NCI-H82 (cell line): ENCODE results near the gene DNASE1L1.

Source experiments
- DNase-seq: peaks from one replicate; lab custom pipeline; 2025; lab: John Stamatoyannopoulos, UW

The DNASE1L1 gene

DNA sequence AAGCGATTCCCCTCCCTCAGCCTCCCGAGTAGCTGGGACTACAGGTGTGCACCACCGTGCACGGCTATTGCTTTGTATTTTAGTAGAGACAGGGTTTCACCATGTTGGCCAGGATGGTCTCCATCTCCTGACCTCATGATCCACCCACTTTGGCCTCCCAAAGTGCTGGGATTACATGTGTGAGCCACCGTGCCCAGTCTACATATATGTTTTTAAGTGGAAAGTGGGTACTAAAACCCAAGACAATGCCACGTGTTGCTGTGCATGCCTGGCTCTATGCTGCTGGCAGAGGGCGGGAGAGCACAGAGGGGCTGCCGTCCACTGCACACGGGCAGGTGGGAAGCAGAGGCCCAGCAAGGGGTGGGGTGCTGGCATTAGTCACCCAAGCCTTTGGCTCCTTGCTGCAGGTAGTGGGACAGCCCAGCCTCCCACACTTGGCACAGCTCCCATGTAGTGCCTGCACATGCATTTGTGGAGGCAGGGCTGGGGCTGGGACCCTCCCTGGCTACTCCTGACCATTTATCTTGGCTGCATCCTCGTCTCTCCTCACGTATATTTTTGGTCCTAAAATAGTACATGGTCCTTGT is 26.5 kb downstream of the DNASE1L1 start:
- no peak for DNase-seq

DNA sequence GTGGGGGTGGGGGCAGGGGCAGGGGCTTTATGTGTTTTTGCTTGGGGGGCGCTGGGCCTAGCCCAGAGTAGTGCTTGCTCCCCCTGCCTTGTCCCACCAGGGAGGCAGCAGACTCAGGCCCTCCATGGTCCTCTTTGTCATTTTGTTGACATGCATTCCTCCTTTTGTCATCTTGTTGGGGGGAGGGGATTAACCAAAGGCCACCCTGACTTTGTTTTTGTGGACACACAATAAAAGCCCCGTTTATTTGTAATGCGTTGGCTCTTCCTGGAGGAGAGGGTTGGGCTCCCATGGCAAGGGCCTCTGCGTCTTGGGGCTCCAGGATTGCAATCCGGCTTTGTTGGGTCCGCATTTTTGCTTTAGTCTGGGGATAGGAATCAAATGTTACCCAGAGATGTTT is 27.8 kb downstream of the DNASE1L1 start:
- no peak for DNase-seq

DNA sequence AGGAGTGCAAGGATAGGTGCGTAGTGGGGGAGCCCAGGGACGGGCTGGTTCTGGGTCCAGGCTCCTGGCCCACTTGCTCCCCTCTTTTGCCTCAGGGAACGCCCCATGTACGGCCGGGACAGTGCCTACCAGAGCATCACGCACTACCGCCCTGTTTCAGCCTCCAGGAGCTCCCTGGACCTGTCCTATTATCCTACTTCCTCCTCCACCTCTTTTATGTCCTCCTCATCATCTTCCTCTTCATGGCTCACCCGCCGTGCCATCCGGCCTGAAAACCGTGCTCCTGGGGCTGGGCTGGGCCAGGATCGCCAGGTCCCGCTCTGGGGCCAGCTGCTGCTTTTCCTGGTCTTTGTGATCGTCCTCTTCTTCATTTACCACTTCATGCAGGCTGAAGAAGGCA is 28.3 kb downstream of the DNASE1L1 start:
- DNase-seq = no peak

DNA sequence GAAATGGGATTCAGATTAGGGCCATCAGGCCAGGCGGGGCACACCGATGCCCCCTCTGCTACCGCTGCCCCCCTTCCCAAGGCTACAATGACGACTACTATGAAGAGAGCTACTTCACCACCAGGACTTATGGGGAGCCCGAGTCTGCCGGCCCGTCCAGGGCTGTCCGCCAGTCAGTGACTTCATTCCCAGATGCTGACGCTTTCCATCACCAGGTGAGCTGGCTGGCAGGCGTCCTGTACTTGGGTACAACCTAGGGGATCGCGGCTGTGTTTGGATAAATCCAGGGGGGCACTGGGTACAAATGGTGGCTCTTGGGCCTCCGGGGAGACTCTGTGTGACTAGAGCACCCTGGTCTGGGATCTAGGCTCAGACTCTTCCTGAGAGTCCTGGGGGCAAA is 28.9 kb downstream of the DNASE1L1 start:
- no peak for DNase-seq

DNA sequence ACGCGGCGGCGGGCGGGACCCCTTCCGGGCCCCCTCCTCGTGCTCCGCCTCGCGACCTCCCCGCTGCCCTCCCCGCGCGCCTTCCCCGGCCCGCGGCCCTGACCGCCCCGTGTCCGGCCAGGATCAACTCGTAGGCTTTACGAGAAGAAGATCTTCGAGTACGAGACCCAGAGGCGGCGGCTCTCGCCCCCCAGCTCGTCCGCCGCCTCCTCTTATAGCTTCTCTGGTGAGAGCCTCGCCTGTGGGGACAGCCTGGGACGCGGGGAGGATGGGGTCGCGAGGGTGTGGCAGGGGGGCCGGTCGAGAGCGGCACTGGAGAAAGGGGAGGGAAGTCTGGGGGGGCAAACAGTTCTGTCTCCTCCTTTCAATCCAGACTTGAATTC is 29.5 kb downstream of the DNASE1L1 start:
- DNase-seq = no peak

DNA sequence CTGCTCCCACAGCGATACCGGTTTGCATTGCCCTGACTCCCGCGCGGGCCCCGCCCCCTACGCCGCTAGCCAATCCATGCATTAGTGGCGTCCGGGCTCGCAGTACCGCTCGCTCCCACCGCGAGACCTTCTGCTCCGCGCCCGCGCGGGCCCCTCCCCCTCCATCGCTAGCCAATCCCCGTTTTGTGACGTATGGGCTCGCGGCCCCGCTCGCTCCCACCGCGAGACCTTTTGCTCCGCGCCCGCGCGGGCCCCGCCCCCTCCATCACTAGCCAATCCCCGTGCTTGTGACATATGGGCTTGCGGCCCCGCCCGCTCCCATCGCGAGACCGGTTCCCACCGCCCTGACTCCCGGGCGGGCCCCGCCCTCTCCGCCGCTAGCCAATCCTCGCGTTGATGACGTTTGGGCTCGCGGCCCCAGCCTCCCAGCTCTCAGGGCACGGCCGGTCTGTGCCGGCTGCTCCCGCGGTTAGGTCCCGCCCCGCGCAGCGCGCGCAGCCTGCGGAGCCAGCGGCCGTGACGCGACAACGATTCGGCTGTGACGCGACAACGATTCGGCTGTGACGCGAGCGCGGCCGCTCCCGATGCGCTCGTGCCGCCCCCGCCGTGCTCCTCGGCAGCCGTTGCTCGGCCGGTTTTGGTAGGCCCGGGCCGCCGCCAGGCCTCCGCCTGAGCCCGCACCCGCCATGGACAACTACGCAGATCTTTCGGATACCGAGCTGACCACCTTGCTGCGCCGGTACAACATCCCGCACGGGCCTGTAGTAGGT is 30.1 kb downstream of the DNASE1L1 start, which contains the start of gene EMD:
EMD (plus strand) TSS at position 497 of the 770 bp plus-strand sequence; CDS start at position 687, 190 bp downstream.
- peak; percentile 100 for DNase-seq

DNA sequence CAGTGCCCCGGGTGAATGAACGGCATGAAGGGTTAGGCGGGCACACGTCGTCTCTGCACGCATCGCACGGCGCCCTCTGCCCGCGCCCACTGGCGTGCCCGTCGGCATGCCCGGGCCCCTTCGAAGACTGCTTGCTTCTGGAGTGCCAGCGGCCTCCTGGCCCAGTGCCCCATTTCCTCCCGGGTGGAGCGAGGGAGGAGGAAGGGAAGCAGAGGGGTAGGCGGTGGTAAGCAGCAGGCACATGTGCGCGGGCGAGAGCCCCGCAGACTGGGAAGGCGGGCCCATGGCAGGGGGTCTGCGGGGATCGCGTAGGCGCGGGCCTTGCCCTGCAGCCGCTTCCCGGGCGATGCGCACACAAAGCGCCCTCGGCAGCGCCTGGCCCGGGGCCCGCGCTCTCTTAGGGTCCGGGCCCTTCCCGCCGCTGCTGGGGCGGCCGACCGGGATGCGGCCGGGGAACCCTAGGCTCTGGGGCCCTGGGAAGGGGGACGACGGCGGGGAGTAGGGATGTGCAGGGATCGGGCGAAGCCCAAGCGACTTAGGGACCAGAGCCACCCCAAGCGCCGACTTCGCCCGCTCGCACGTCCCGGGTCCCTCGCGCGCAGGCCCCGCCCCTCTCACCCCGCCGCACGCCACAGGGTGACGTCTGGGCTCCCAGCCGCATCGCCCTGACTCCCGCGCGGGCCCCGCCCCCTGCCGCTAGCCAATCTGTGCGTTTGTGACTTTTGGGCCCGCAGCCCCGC is 30.8 kb downstream of the DNASE1L1 start:
- DNase-seq = no peak

DNA sequence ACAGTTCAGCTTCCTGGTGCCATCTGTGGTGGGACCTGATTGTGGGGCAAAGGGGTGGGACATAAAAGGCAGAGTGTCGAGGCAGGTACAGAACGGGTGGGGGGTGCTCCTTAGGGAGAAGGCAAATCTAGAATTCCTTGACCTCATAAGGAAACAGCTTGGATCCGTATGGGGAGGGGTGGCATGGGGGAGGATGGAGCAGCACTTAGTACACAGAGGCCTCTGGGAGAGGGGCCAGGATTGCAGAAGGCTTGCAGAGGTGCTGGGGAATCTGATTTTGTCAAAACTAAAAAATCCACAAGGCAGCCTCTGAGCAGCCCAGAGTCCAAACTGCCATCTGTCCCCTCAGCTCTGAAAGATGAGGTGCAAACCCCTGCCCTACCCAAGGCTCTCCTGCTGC is 32.3 kb downstream of the DNASE1L1 start:
- no peak for DNase-seq

DNA sequence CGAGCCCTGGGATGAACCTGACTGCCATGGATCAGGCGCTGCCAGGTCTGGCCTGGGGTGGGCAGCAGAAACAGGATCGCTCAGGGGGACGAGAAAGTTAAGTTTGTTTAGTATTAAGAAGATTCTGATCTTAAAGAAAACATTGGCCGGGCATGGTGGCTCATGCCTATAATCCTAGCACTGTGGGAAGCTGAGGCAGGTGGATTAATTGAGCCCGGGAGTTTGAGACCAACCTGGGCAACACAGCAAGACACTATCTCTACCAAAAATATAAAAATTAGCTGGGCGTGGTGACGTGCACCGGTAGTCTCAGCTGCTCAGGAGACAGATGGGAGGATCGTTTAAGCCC is 33.9 kb downstream of the DNASE1L1 start:
- DNase-seq = peak; percentile 52

DNA sequence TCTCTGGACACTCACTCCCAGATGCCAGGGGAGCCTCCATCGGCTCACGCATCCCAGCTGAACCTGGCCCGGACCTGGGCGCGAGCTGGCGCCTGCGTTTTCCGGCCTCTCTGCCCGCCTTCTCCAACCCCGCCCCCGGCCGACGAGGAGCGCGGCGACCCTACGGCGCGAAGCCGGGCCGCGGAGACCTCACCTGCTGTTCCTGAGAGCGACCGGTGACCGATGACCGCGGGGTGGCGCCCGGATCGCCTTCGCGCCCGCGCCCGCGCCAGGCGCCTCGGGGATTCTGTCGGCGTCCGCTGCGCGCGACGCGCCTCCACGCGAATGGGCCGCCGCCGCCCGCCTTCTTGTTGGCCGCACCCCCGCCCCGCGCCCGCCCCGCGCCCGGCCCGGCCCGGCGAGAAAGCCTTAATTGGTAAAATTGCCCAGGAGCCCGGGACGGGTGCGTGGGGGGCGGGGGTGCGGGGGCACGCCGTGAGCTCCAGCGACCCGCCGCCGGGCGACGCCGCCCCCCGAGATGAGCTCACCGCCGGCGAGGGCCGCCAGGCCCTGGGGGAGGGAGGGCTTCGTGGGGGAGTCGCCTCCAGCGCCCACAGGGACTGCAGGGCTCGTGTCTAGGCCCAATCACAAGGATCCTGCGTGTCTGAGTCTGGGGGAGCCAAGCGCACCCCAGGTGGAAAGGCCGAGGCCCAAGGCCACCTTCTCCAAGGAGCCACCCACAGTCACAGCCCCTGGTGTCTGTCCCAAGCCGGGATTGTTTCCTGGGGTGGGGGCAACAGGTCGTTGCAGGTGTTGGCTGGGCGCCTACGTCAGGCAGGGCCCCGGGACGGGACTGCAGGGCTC is 34.5 kb downstream of the DNASE1L1 start, which contains the start of gene FLNA:
FLNA (minus strand) TSS at position 322 of the 843 bp plus-strand sequence. CDS start 3,389 bp downstream, outside the sequence.
- DNase-seq = peak; percentile 53

DNA sequence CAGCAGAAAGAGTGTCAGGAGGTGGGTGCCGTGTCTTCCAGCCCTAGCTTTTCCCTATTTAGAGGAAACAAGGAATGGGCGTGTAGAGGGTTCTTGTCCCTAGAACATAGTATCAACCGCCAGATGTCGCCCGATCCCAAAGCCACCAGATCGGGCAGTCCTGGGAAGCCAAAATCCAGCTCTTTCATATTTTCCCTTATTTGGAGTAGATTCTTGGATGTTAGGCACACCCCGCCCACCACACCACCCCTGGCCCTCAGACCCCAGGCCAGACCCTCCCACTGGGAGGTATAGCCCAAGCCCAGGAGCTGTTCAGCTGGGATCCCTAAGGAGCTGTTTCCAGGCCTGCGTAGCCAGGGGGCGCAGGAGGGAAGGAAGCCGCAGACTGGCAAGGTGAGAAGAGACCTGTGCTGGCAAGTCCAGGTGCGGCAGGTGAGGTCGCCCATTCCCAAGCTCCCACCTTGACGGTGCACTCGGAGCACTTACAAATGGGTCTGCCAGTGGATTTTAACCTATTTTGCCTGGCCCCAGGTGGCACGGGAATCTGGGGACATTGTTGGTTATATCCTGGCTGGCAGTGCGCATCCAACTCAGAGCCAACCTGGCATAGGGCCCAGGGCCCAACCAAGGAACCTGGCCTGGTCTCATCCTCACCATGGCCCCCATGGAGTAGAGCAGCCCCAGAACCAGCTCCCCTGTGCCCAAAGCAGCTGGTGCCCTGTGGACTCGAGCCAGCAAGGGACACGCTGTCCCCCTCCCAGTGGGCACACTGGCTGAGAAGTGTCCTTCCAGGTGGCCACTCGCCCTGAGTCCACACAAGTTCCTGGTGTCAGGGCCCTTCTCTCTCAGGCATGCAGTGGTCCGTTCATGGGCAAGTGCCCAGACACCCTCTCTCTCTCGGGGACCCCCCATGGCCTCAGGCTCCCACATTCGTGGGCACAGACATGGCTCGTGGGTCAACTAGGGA is 35.4 kb downstream of the DNASE1L1 start:
- peak; percentile 82 for DNase-seq

DNA sequence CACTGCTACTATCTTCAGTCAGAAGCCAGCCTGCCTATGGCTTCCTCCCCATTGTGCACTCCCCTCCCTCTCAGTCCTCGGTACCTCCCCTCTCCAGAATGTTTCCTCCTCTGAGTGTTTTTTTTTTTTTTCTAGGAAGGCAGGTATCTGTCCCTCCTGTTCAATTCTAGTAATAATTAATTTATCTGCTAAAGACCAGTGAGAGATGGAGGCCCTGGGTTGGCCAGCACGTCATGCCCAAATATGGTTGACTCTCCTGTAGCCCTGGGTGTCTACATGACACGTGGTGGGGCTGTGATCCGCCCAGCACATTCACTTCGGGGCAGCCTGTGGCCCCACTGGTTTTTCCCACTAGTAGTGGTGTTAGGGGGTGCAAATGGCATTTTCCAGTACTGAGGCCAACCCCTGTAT is 36.4 kb downstream of the DNASE1L1 start:
- no peak for DNase-seq

DNA sequence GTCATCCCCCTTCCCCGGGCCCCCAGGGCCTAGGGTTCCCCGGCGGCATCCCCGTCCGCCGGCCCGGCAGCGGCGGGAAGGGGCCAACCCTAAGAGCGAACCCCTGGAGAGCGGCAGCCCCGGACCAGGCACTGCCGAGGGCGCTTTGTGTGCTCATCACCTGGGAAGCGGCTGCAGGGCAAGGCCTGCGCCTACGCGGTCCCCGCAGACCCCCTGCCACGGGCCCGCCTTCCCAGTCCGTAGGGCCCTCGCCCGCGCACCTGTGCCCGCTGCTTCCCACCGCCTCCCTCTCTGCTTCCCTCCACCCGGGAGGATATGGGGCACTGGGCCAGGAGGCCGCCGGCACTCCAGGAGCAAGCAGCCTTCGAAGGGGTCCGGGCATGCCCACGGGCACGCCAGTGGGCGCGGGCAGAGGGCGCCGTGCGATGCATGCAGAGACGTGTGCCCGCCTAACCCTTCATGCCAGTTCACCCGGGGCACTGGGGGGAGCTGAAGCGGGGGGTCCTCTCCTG is 37.2 kb downstream of the DNASE1L1 start:
- no peak for DNase-seq

DNA sequence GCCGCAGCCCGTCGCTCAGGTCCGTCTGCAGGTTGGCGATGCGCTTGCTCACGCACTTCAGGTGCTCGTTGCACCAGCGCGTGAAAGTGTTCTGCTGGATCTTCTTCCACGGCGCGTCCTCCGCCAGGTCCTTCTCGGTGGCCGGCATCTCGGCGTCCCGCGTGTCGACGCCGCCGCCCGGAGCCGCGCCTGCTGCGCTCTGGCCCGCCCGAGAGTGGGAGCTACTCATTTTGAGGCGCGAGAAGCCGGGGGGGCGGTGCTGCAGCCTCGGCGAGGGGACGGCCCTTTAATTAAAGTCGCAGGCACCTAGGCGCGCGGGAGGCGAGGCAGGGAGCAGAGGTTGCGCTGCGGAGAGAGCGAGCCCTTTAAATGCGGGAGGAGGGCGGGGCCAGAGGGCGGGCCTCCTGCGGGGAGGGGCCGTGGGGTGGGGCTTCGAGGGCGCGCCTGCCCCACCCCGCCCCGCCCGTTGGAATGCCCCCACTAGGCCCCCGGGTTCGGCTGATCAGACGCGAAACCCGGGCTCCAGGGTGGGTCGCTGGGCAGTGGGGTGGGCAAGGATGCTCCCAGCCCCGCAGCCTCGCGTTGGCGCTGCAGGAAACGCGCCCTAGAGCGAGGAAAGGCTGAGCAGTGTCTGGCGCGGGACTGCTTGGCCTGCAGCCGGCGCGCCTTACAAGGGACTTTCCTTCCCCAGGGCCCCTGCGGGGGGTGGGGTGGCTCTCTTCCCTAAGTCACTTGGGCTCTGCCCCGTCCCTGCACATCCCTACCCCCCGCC is 37.9 kb downstream of the DNASE1L1 start:
- peak; percentile 97 for DNase-seq

DNA sequence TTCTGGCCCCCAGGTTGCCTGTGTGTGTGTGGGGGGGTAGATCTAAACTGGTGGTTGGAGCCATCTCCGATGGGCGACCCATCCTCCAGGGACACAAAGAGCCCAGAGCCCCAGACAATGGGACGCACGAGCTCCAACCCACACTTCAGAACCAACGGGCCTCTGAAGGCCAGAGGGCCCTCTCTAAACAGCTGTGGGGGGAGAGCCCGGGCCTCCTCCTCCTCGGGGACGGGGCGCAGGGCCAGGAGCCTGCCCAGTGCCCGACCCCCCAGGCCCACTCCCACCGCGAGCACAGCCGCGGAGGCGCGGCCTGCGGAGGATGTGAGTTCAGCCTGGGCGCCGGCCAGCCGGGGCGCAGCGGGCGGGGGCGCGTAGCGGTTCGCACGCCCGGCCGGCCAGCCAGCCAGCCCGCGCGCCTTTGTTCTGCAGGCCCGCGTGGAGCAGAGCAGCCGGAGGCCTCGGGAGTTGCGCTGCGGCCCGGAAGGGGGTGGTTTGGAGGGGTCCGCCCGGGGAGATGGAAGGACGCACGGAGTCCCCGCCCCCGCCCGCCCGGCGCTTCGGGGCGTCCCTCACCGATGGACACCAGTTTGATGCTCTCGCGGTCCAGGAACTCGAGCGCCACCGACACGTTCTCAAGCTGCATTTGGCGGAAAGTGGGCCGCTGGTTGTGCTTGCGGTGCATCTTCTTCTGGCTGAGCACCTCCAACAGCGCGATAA is 38.6 kb downstream of the DNASE1L1 start:
- DNase-seq = peak; percentile 44

DNA sequence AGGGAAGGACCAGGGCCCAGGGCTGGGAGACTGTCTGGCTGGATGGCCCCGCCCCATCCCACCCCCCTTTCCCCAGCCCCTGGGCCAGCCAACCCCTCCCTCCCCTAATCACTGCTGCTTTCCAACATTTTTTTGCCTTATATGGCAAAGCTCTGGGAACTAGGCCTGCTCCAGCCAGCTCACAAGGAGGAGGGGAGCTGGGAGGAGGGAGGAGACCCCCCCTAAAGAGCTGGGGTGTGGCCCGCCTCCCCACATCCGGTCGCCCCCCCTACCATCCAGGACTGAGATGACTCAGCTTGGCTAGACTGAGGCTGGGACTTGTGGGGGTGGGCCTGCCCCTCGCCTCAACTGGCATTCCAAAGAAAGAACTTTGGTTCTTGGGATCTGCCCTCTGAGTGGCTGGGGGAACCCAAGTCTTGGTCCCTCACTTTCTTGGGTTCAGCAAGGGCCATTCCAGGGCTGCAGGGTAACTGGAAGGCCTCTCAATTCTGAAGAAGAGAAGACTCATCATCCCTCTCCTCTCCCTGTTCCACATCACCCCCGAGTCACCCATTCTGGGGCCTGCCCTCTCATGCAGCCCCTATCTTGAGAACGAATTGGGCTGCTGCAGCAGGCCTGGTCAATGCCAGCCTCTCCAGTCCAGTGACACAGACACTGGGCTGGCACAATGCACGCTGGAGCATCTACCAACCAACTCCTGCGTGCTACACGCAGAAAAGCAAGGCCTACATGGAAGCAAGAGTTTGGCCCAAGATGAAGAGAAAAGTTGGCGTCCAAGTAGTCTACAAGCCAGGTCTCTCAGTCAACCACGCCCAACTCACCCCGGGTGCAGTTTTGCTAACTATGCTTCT is 39.4 kb downstream of the DNASE1L1 start:
- DNase-seq = peak; percentile 92

DNA sequence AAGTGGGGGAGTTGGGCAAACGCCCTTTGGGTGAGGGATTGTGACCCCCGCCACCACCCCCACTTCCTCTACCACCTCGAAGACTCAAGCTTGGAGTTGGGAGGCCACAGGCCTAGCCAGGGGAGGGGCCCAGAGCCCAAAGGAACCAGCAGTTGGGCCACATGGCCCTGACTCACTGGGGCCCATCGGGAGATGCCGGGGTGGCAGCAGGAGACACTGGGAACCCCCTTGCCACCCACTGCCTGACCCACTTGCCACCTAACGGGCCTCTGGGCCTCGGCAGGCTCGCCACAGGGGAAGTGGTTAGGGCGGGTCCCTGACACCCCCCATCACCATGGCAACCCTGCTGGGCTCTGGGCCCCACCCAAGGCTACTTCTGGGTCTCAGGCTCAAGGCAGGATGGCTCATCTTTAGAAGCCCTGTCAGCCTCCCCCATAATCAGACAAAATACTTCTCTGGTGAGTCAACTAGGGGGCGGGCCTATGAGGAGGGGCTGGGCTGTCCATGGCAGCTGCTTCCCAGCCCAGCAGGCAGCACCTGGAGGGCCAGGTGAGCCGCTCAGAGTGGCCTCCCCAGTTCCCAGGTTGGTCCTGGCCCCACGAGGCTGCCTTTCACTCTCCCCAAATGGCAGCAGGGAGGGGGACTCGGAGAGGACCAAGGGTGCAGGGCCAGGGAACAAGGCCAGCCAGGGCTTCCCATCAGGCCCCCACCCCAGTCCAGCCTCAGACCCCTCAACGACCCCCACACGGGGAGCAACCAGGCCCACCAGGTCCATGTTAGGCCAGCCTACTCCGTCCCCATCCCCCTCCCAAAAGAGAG is 40.2 kb downstream of the DNASE1L1 start:
- DNase-seq = peak; percentile 35
